OCI-LY1 (cell line): ENCODE measurements around the gene DDX59.

Experiments used
- CTCF ChIP-seq: fragments of 200-600 bp; sonication (generic), shearing (Covaris generic); IDR thresholded peaks from 2 replicates; pipeline ENCODE4 v1.5.1; 2017; ENCODE audit warnings: mild to moderate bottlenecking, antibody characterized with exemption, low read length, moderate library complexity, mixed read lengths
- EZH2 ChIP-seq: fragments of 200-600 bp; sonication (generic), shearing (Covaris generic); IDR thresholded peaks from 2 replicates; pipeline ENCODE4 v1.8.0; 2017; ENCODE audit warnings: borderline replicate concordance, mixed run types, mild to moderate bottlenecking, antibody characterized with exemption, low read length, moderate library complexity, mixed read lengths

- TF ChIP-seq CTCF (no peak), EZH2 (no peak)
Observed at GRCh38 chr1:200699871-200700270, 30.2 kb upstream of the DDX59 start.
